ENCODE data around the gene LRRC49.

Gene LRRC49

DNA sequence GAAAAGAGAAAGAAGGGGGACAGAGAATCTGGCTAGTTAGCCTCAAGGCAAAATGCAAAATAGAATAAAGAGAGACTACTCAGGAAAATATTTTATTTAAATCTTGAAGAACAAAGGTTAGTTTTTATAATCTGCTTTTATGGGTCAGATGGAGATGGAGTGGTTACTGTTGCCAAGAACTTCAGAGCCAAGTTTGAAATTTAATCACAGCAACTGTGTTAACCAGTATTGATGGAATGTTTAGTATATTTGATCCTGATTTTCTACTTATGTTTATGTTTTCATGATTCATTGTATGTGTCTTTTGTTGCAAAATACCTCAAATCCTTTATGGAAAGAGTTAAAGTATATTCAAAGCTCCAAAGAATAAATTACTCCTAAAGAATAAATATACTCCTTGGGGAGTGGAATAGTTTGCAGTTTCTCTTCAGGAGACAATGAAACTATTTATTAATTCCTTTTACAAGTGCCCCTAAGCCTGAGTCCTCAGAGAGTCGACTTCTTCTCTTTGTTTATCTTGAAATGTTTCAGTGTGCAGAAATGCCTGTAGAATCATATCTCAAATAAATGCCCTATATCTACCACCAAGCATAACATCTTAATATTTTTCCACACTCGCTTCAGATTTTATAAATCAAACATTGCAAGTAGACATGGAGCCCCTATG is 161.8 kb downstream of the LRRC49 start:
- TF ChIP-seq FOXP2 (optimal IDR thresholded peaks at IDR 0.05; ENCODE audit: borderline replicate concordance, extremely low read depth, extremely low read length, insufficient read depth) (no peak), TAF1 (IDR thresholded peaks at IDR 0.05; ENCODE audit: borderline replicate concordance, insufficient read depth, low read length) (no peak)
- TF ChIP-seq, protein P1, sequence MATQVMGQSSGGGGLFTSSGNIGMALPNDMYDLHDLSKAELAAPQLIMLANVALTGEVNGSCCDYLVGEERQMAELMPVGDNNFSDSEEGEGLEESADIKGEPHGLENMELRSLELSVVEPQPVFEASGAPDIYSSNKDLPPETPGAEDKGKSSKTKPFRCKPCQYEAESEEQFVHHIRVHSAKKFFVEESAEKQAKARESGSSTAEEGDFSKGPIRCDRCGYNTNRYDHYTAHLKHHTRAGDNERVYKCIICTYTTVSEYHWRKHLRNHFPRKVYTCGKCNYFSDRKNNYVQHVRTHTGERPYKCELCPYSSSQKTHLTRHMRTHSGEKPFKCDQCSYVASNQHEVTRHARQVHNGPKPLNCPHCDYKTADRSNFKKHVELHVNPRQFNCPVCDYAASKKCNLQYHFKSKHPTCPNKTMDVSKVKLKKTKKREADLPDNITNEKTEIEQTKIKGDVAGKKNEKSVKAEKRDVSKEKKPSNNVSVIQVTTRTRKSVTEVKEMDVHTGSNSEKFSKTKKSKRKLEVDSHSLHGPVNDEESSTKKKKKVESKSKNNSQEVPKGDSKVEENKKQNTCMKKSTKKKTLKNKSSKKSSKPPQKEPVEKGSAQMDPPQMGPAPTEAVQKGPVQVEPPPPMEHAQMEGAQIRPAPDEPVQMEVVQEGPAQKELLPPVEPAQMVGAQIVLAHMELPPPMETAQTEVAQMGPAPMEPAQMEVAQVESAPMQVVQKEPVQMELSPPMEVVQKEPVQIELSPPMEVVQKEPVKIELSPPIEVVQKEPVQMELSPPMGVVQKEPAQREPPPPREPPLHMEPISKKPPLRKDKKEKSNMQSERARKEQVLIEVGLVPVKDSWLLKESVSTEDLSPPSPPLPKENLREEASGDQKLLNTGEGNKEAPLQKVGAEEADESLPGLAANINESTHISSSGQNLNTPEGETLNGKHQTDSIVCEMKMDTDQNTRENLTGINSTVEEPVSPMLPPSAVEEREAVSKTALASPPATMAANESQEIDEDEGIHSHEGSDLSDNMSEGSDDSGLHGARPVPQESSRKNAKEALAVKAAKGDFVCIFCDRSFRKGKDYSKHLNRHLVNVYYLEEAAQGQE (IDR thresholded peaks at IDR 0.05; ENCODE audit: insufficient read depth in 1 of 2, low read depth in 2 of 2, low read length in 2 of 2), result no peak

DNA sequence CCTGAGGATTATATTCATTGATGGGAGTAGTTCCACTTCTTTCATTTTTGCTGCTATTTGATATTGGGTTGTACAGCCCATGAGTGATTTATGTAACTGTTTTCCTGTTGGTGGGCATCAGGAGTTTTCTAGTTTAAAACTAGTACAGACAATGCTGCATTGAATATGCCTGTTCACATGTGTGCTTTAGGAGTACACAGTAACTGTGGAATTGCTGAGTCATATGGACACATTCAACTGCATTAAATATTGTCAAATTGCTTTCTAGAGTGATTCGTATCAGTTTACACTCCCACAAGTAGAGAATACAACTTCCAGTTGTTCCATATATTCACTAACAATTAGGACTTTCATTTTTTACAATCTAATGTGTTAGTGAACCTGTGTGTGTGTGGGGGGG is 162.8 kb downstream of the LRRC49 start:
- no peak for TF ChIP-seq POLR2AphosphoS5 (IDR thresholded peaks at IDR 0.05; ENCODE audit: low read depth, low read length)
- TF ChIP-seq, protein P1 (IDR thresholded peaks at IDR 0.05; ENCODE audit: insufficient read depth in 1 of 2, low read depth in 2 of 2, low read length in 2 of 2), result no peak
- no peak for TF ChIP-seq TAF1 (IDR thresholded peaks at IDR 0.05; ENCODE audit: borderline replicate concordance, insufficient read depth, low read length)
- TF ChIP-seq SIN3A (IDR thresholded peaks at IDR 0.05; ENCODE audit: borderline replicate concordance, insufficient read depth, low read length), result no peak
- no peak for TF ChIP-seq FOXP2 (optimal IDR thresholded peaks at IDR 0.05; ENCODE audit: borderline replicate concordance, extremely low read depth, extremely low read length, insufficient read depth)

DNA sequence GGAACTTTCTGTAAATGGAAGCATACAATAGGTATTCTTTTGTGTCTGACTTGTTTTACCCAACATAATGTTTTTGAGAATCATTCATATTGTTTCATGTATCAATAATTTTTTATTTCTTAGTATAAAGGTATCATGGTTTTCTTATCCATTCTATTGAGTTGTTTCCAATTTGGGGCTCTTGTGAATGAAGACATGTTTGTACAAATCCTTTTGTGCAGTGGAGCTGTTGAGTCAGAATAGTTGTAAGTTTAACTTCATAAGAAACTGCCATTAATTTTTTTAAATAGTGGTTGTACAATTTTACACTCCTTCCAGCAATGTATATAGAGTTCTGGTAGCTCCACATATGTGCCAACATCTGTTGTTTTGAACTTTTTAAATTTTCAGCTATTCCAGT is 163.5 kb downstream of the LRRC49 start:
- no peak for TF ChIP-seq FOXP2 (optimal IDR thresholded peaks at IDR 0.05; ENCODE audit: borderline replicate concordance, extremely low read depth, extremely low read length, insufficient read depth)
- TF ChIP-seq SIN3A (IDR thresholded peaks at IDR 0.05; ENCODE audit: borderline replicate concordance, insufficient read depth, low read length), result no peak
- TF ChIP-seq TAF1 (IDR thresholded peaks at IDR 0.05; ENCODE audit: borderline replicate concordance, insufficient read depth, low read length), result no peak
- TF ChIP-seq, protein P1 (IDR thresholded peaks at IDR 0.05; ENCODE audit: insufficient read depth in 1 of 2, low read depth in 2 of 2, low read length in 2 of 2), result no peak
- no peak for TF ChIP-seq POLR2AphosphoS5 (IDR thresholded peaks at IDR 0.05; ENCODE audit: low read depth, low read length)

DNA sequence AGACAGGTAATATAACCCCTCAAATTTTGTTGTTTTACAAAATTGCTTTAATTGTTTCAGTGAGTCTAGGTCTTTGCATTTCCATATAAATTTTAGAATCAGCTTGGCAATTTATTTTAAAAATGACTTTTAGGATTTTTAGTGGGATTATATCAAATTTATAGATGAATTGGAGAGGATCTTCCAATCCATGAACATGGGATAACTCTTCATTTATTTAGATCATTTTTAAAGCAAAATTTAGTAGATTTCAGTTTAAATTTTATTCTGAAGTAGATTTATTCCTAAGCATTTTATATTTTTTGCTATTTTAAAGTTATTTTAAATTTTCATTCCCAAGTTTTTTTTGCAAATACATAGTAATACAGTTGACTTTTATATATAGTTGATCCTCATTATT is 164.5 kb downstream of the LRRC49 start:
- no peak for TF ChIP-seq POLR2AphosphoS5 (IDR thresholded peaks at IDR 0.05; ENCODE audit: low read depth, low read length)
- TF ChIP-seq SIN3A (IDR thresholded peaks at IDR 0.05; ENCODE audit: borderline replicate concordance, insufficient read depth, low read length), result no peak
- TF ChIP-seq TAF1 (IDR thresholded peaks at IDR 0.05; ENCODE audit: borderline replicate concordance, insufficient read depth, low read length), result no peak
- TF ChIP-seq, protein P1 (IDR thresholded peaks at IDR 0.05; ENCODE audit: insufficient read depth in 1 of 2, low read depth in 2 of 2, low read length in 2 of 2), result no peak
- TF ChIP-seq FOXP2 (optimal IDR thresholded peaks at IDR 0.05; ENCODE audit: borderline replicate concordance, extremely low read depth, extremely low read length, insufficient read depth), result no peak

DNA sequence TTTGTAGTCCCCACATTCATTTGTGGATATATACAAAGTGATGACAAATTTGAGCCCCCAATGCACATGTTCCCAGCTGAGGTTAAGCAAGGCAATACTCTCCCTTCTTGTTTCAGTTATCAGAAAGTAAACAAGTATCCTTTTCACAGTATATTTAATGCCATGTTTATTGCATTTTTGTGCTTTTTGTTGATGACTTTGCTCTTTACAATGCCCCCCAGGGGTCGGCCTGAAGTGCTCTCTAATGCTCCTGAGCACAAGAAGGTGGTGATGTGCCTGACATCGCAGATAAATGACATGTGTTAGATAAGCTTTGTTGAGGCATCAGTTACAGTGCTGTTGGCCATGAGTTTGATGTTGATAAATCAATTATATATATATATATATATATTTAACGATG is 165.0 kb downstream of the LRRC49 start:
- no peak for TF ChIP-seq FOXP2 (optimal IDR thresholded peaks at IDR 0.05; ENCODE audit: borderline replicate concordance, extremely low read depth, extremely low read length, insufficient read depth)
- no peak for TF ChIP-seq TAF1 (IDR thresholded peaks at IDR 0.05; ENCODE audit: borderline replicate concordance, insufficient read depth, low read length)
- TF ChIP-seq, protein P1 (IDR thresholded peaks at IDR 0.05; ENCODE audit: insufficient read depth in 1 of 2, low read depth in 2 of 2, low read length in 2 of 2), result no peak
- TF ChIP-seq POLR2AphosphoS5 (IDR thresholded peaks at IDR 0.05; ENCODE audit: low read depth, low read length), result no peak
- TF ChIP-seq SIN3A (IDR thresholded peaks at IDR 0.05; ENCODE audit: borderline replicate concordance, insufficient read depth, low read length), result no peak
